ENCODE measurements around the gene B9D2. TPM values are rescaled to one million over a fixed set of nuclear protein-coding genes. Genes with fewer than 3 reads are reported as not detected.
"Not testable (repeated sequence)": the region's sequence is repeated elsewhere in the genome, so short reads cannot be mapped to it uniquely, and the experiment has no call there.

The B9D2 gene
- total RNA-seq, 5 donors from 2014 or later (not counting 1 experiment from before 2014, with no cell fraction given) = 15.3 to 27.9 (median 16.4) TPM

GRCh38 chr19:41381536-41381935, 17.6 kb upstream of the B9D2 start:
- CTCF ChIA-PET = interaction anchor here in 1 of 2 donors (0.6 to 0.9 kb wide), 4 partner anchors 34 to 199 kb away, joined by 3 to 4 read pairs (median 3); no protein-coding TSS in a partner anchor
- Mint-ChIP-seq H3K36me3 (peaks cover 15% of the 10 kb centered on the region), H3K4me1 (peaks cover 8 to 11% (median 10%) of the 10 kb centered on the region in 3 donors)
- WGBS (ENCODE audit: insufficient coverage) = 98% methylated on average over 7 of the region's 8 CpGs
- POLR2A ChIA-PET; H3K27me3 ChIP-seq (replicated peaks in 1 of 2; ENCODE audit: control insufficient read depth in 2 of 2, extremely low read depth in 1 of 2, insufficient read depth in 2 of 2, low read length in 1 of 2); H3K27me3 Mint-ChIP-seq; H3K4me3 Mint-ChIP-seq; H3K4me1 ChIP-seq (ENCODE audit: control insufficient read depth in 1 of 2, extremely low read depth in 1 of 2, insufficient read depth in 2 of 2, low read length in 2 of 2); ATAC-seq (replicated peaks in 1 of 4); H3K27ac ChIP-seq (ENCODE audit: low read length); DNase-seq; H3K27ac Mint-ChIP-seq; H3K9me3 ChIP-seq; H3K4me3 ChIP-seq (ENCODE audit: control insufficient read depth in 1 of 2, extremely low read depth in 1 of 2, low read length in 1 of 2); H3K9me3 Mint-ChIP-seq: not testable (repeated sequence)
- peaks cover 7 to 12% of the 10 kb centered on the region in 2 donors for H3K36me3 ChIP-seq (ENCODE audit: control insufficient read depth in 2 of 2, extremely low read depth in 1 of 2, insufficient read depth in 1 of 2, low read length in 1 of 2)

DNA sequence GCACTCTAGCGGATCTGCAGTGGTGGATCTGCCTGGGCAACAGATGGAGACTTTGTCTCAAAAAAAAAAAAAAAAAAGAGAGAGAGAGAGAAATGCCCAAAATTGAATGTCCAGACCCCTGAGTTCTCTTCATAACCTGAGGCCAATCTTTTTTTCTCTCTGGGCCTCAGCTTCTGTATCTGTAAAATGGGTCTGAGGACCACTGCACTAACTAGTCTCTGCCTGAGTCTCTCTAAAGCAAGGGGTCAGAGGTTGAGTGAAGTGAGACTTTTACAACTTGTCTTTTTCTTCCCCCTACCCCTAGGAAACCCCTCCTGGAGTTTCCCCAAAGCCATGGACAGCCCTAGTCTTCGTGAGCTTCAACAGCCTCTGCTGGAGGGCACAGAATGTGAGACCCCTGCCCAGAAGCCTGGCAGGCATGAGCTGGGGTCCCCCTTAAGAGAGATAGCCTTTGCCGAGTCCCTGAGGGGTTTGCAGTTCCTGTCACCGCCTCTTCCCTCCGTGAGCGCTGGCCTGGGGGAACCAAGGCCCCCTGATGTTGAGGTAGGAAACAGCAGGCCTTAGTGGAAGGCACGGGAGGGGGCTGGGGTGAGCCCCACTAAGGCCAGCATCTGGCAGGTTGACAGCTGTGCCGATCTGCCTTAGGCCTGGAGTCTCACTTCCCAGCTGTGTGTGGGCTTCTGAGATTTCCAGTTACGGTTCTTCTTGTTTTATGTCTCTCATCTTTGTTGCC, 14.2 kb upstream of the B9D2 start:
- H3K27me3 ChIP-seq (replicated peaks in 1 of 2; ENCODE audit: control insufficient read depth in 2 of 2, extremely low read depth in 1 of 2, insufficient read depth in 2 of 2, low read length in 1 of 2) = no peaks in the 10 kb centered on the region
- H3K4me1 ChIP-seq (ENCODE audit: control insufficient read depth in 1 of 2, extremely low read depth in 1 of 2, insufficient read depth in 2 of 2, low read length in 2 of 2) = peaks cover 0 to 14% of the 10 kb centered on the region in 2 experiments
- POLR2A ChIA-PET = no interaction called here
- Mint-ChIP-seq H3K4me1 (peaks cover 14 to 17% (median 16%) of the 10 kb centered on the region in 3 donors), H3K27me3 (no peaks in the 10 kb centered on the region), H3K9me3 (no peaks in the 10 kb centered on the region), H3K27ac (peak overlapping the region in 1 of 2 donors; percentile 24), H3K36me3 (peaks cover 5% of the 10 kb centered on the region), H3K4me3 (peak overlapping the region in 1 of 3 donors; percentile 76)
- ATAC-seq (replicated peaks in 1 of 4) = peak; percentile 39 to 82 (median 48)
- H3K36me3 ChIP-seq (ENCODE audit: control insufficient read depth in 2 of 2, extremely low read depth in 1 of 2, insufficient read depth in 1 of 2, low read length in 1 of 2) = peaks cover 0 to 4% of the 10 kb centered on the region in 2 donors
- no peak overlapping the region for H3K27ac ChIP-seq (ENCODE audit: low read length)
- 54% methylated on average over 5 of the region's 9 CpGs for WGBS (ENCODE audit: insufficient coverage)
- DNase-seq = peak in 14 of 35 experiments; percentile 12 to 49 (median 29)
- CTCF ChIA-PET = interaction anchor here in 1 of 2 donors (0.6 kb wide), 1 partner anchor 11 kb away, joined by 3 read pairs; no protein-coding TSS in a partner anchor
- no peak overlapping the region for H3K4me3 ChIP-seq (ENCODE audit: control insufficient read depth in 1 of 2, extremely low read depth in 1 of 2, low read length in 1 of 2)
- no peaks in the 10 kb centered on the region for H3K9me3 ChIP-seq

GRCh38 chr19:41376998-41377365, 13.0 kb upstream of the B9D2 start:
- Histone ChIP-seq H3K4me3 (ENCODE audit: control insufficient read depth in 1 of 2, extremely low read depth in 1 of 2, low read length in 1 of 2) (peak overlapping the region; percentile 52 to 58), H3K27ac (ENCODE audit: low read length) (no peak overlapping the region), H3K36me3 (ENCODE audit: control insufficient read depth in 2 of 2, extremely low read depth in 1 of 2, insufficient read depth in 1 of 2, low read length in 1 of 2) (peaks cover 0 to 4% of the 10 kb centered on the region in 2 donors), H3K27me3 (replicated peaks in 1 of 2; ENCODE audit: control insufficient read depth in 2 of 2, extremely low read depth in 1 of 2, insufficient read depth in 2 of 2, low read length in 1 of 2) (no peaks in the 10 kb centered on the region), H3K9me3 (no peaks in the 10 kb centered on the region), H3K4me1 (ENCODE audit: control insufficient read depth in 1 of 2, extremely low read depth in 1 of 2, insufficient read depth in 2 of 2, low read length in 2 of 2) (peaks cover 0 to 14% of the 10 kb centered on the region in 2 experiments)
- H3K27me3 Mint-ChIP-seq = no peaks in the 10 kb centered on the region
- ChIA-PET CTCF (interaction anchor here in 1 of 2 donors (0.5 kb wide), 1 partner anchor 7 kb away, joined by 4 read pairs; no protein-coding TSS in a partner anchor), POLR2A (no interaction called here)
- DNase-seq = peak in 1 of 35 experiments; percentile 13
- peak overlapping the region; percentile 76 to 83 (median 82) for H3K4me3 Mint-ChIP-seq
- ATAC-seq (replicated peaks in 1 of 4) = peak; percentile 29 to 48 (median 43)
- 58% methylated on average over 8 of the region's 8 CpGs for WGBS (ENCODE audit: insufficient coverage)
- no peaks in the 10 kb centered on the region for H3K36me3 Mint-ChIP-seq
- peak overlapping the region; percentile 75 to 92 for H3K27ac Mint-ChIP-seq
- H3K4me1 Mint-ChIP-seq = peaks cover 14 to 17% (median 16%) of the 10 kb centered on the region in 3 donors
- H3K9me3 Mint-ChIP-seq = no peaks in the 10 kb centered on the region

- no peak within 1 kb of the TSS for H3K27ac ChIP-seq (ENCODE audit: low read length)
- 17% methylated on average over 42 of the region's 47 CpGs for WGBS (ENCODE audit: insufficient coverage)
Measured at GRCh38 chr19:41376241-41376997, 12.5 kb upstream of the B9D2 start, which contains the start of gene TMEM91. Gene TMEM91, plus strand, starts transcription at chr19:41376533. Its CDS starts 1,777 bp downstream, at chr19:41378310.

GRCh38 chr19:41373993-41374392, 10.0 kb upstream of the B9D2 start:
- CTCF ChIA-PET = no interaction called here

More at GRCh38 chr19:41376241-41376997, 12.5 kb upstream of the B9D2 start, which contains the start of gene TMEM91:
- H3K9me3 Mint-ChIP-seq = no peaks in the 10 kb centered on the region
- DNase-seq (peak in 5 of 35 experiments; percentile 14 to 34 (median 22)), ATAC-seq (replicated peaks in 1 of 4) (peak; percentile 46 to 68 (median 58))
- no peaks in the 10 kb centered on the region for H3K27me3 Mint-ChIP-seq
- no peaks in the 10 kb centered on the region for H3K36me3 Mint-ChIP-seq
- H3K4me1 ChIP-seq (ENCODE audit: control insufficient read depth in 1 of 2, extremely low read depth in 1 of 2, insufficient read depth in 2 of 2, low read length in 2 of 2) = peaks cover 0 to 14% of the 10 kb centered on the region in 2 experiments
- ChIA-PET CTCF (interaction anchor here in 1 of 2 donors (0.5 kb wide), 1 partner anchor 8 kb away, joined by 4 read pairs; no protein-coding TSS in a partner anchor), POLR2A (interaction anchor here in 1 of 2 donors (0.7 kb wide), 1 partner anchor 10 kb away, joined by 5 read pairs; no protein-coding TSS in a partner anchor)
- H3K9me3 ChIP-seq = no peaks in the 10 kb centered on the region
- H3K4me3 ChIP-seq (ENCODE audit: control insufficient read depth in 1 of 2, extremely low read depth in 1 of 2, low read length in 1 of 2) = peak within 1 kb of the TSS; percentile 52 to 58
- H3K4me3 Mint-ChIP-seq = peak within 1 kb of the TSS; percentile 76 to 83 (median 82)
- peak within 1 kb of the TSS; percentile 75 to 92 for H3K27ac Mint-ChIP-seq
- peaks cover 0 to 6% of the 10 kb centered on the region in 2 donors for H3K36me3 ChIP-seq (ENCODE audit: control insufficient read depth in 2 of 2, extremely low read depth in 1 of 2, insufficient read depth in 1 of 2, low read length in 1 of 2)
- no peaks in the 10 kb centered on the region for H3K27me3 ChIP-seq (replicated peaks in 1 of 2; ENCODE audit: control insufficient read depth in 2 of 2, extremely low read depth in 1 of 2, insufficient read depth in 2 of 2, low read length in 1 of 2)
- H3K4me1 Mint-ChIP-seq = peaks cover 14 to 18% (median 17%) of the 10 kb centered on the region in 3 donors

GRCh38 chr19:41372501-41372900, 8.6 kb upstream of the B9D2 start:
- Histone ChIP-seq H3K9me3 (no peaks in the 10 kb centered on the region), H3K36me3 (ENCODE audit: control insufficient read depth in 2 of 2, extremely low read depth in 1 of 2, insufficient read depth in 1 of 2, low read length in 1 of 2) (peaks cover 0 to 2% of the 10 kb centered on the region in 2 donors), H3K27ac (ENCODE audit: low read length) (no peak overlapping the region), H3K4me3 (ENCODE audit: control insufficient read depth in 1 of 2, extremely low read depth in 1 of 2, low read length in 1 of 2) (no peak overlapping the region), H3K4me1 (ENCODE audit: control insufficient read depth in 1 of 2, extremely low read depth in 1 of 2, insufficient read depth in 2 of 2, low read length in 2 of 2) (peaks cover 0 to 14% of the 10 kb centered on the region in 2 experiments), H3K27me3 (replicated peaks in 1 of 2; ENCODE audit: control insufficient read depth in 2 of 2, extremely low read depth in 1 of 2, insufficient read depth in 2 of 2, low read length in 1 of 2) (no peaks in the 10 kb centered on the region)
- POLR2A ChIA-PET = no interaction called here
- Mint-ChIP-seq H3K27me3 (no peaks in the 10 kb centered on the region), H3K4me3 (no peak overlapping the region), H3K4me1 (peaks cover 14 to 21% (median 19%) of the 10 kb centered on the region in 3 donors), H3K36me3 (no peaks in the 10 kb centered on the region), H3K27ac (no peak overlapping the region), H3K9me3 (no peaks in the 10 kb centered on the region)
- ATAC-seq (replicated peaks in 1 of 4) (no peak), DNase-seq (no peak)
- CTCF ChIA-PET = interaction anchor here in 1 of 2 donors (0.6 to 1.2 kb wide), 2 partner anchors 8 to 55 kb away, joined by 3 to 5 read pairs; partner anchors contain the start of gene B9D2
- WGBS (ENCODE audit: insufficient coverage) = no CpG with 5 or more reads among the region's 2 CpGs

More at GRCh38 chr19:41373993-41374392, 10.0 kb upstream of the B9D2 start:
- 96% methylated on average over 10 of the region's 12 CpGs for WGBS (ENCODE audit: insufficient coverage)
- Mint-ChIP-seq H3K36me3 (no peaks in the 10 kb centered on the region), H3K27me3 (no peaks in the 10 kb centered on the region), H3K9me3 (no peaks in the 10 kb centered on the region), H3K27ac (no peak overlapping the region), H3K4me1 (peaks cover 14 to 21% (median 19%) of the 10 kb centered on the region in 3 donors), H3K4me3 (no peak overlapping the region)
- no peak overlapping the region for H3K27ac ChIP-seq (ENCODE audit: low read length)
- H3K9me3 ChIP-seq = no peaks in the 10 kb centered on the region
- POLR2A ChIA-PET = no interaction called here
- H3K4me1 ChIP-seq (ENCODE audit: control insufficient read depth in 1 of 2, extremely low read depth in 1 of 2, insufficient read depth in 2 of 2, low read length in 2 of 2) = peaks cover 0 to 14% of the 10 kb centered on the region in 2 experiments
- no peak for DNase-seq
- H3K27me3 ChIP-seq (replicated peaks in 1 of 2; ENCODE audit: control insufficient read depth in 2 of 2, extremely low read depth in 1 of 2, insufficient read depth in 2 of 2, low read length in 1 of 2) = no peaks in the 10 kb centered on the region
- ATAC-seq (replicated peaks in 1 of 4) = no peak
- peaks cover 0 to 6% of the 10 kb centered on the region in 2 donors for H3K36me3 ChIP-seq (ENCODE audit: control insufficient read depth in 2 of 2, extremely low read depth in 1 of 2, insufficient read depth in 1 of 2, low read length in 1 of 2)
- no peak overlapping the region for H3K4me3 ChIP-seq (ENCODE audit: control insufficient read depth in 1 of 2, extremely low read depth in 1 of 2, low read length in 1 of 2)

Measured in T-cell (primary cell).